SJCRH30 (cell line): ENCODE measurements around the gene HHAT. TPM values are rescaled to one million over a fixed set of nuclear protein-coding genes. Genes with fewer than 3 reads are reported as not detected.
"Not testable (repeated sequence)": the region's sequence is repeated elsewhere in the genome, so short reads cannot be mapped to it uniquely, and the experiment has no call there.

ENCODE experiments used
- DNase-seq, 2 experiments: peaks; one replicate each; pipeline ENCODE4 v3.0.0-alpha.2; 2015 to 2020
- H3K27ac ChIP-seq: fragments of 250-450 bp; sonication (Bioruptor Pico); 2 replicates; pipeline ENCODE4 v1.5.1; 2020; ENCODE audit warnings: mild to moderate bottlenecking, moderate library complexity
- H3K27me3 ChIP-seq: fragments of 250-450 bp; sonication (Bioruptor Pico); 2 replicates; pipeline ENCODE4 v1.5.1; 2020; ENCODE audit warnings: mild to moderate bottlenecking, moderate library complexity
- H3K36me3 ChIP-seq: fragments of 250-450 bp; sonication (Bioruptor Pico); 2 replicates; pipeline ENCODE4 v1.5.1; 2020; ENCODE audit warnings: mild to moderate bottlenecking, moderate library complexity
- H3K4me1 ChIP-seq: fragments of 250-450 bp; sonication (Bioruptor Pico); 2 replicates; pipeline ENCODE4 v1.5.1; 2020; ENCODE audit warnings: mild to moderate bottlenecking, moderate library complexity
- H3K4me3 ChIP-seq: fragments of 250-450 bp; sonication (Bioruptor Pico); 2 replicates; pipeline ENCODE4 v1.5.1; 2020; ENCODE audit warnings: mild to moderate bottlenecking, moderate library complexity
- H3K9me3 ChIP-seq: fragments of 250-450 bp; sonication (Bioruptor Pico); replicated peaks from 2 replicates; pipeline ENCODE4 v1.5.1; 2020; ENCODE audit warnings: mild to moderate bottlenecking, moderate library complexity
- total RNA-seq: library from RNA; depleted of rRNA; stranded (reverse); fragments of >200 nt; shearing (Covaris generic); gene quantifications from 2 replicates; pipeline ENCODE4 v1.2.3, GENCODE V29; 2014

HHAT gene
- total RNA-seq, 1 experiment from 2014 or later, result 5.1 TPM

- H3K36me3 ChIP-seq, H3K27ac ChIP-seq, DNase-seq, H3K4me1 ChIP-seq, H3K9me3 ChIP-seq, H3K27me3 ChIP-seq, H3K4me3 ChIP-seq: not testable (repeated sequence)
Measured at GRCh38 chr1:210354305-210354704, 25.6 kb downstream of the HHAT start.

GRCh38 chr1:210358626-210359025, 29.9 kb downstream of the HHAT start:
- Histone ChIP-seq H3K27ac (no peak overlapping the region), H3K36me3 (no peaks in the 10 kb centered on the region), H3K27me3 (0 out of 2 replicates have a peak, but pooled peaks cover 2% of the 10 kb centered on the region), H3K9me3 (no peaks in the 10 kb centered on the region), H3K4me1 (no peaks in the 10 kb centered on the region), H3K4me3 (no peak overlapping the region)
- no peak for DNase-seq

GRCh38 chr1:210359255-210359654, 30.6 kb downstream of the HHAT start:
- Histone ChIP-seq H3K9me3 (no peaks in the 10 kb centered on the region), H3K36me3 (no peaks in the 10 kb centered on the region), H3K4me3 (no peak overlapping the region), H3K4me1 (no peaks in the 10 kb centered on the region), H3K27me3 (0 out of 2 replicates have a peak, but pooled peaks cover 2% of the 10 kb centered on the region), H3K27ac (no peak overlapping the region)
- no peak for DNase-seq

GRCh38 chr1:210360852-210361477, 32.3 kb downstream of the HHAT start:
- DNase-seq, result peak in 1 of 2 experiments; percentile 66

GRCh38 chr1:210361665-210362064, 33.0 kb downstream of the HHAT start:
- Histone ChIP-seq H3K36me3 (no peaks in the 10 kb centered on the region), H3K4me1 (no peaks in the 10 kb centered on the region; the same call in 1 of the 2 replicates), H3K4me3 (no peak overlapping the region), H3K27ac (no peak overlapping the region), H3K27me3 (no peaks in the 10 kb centered on the region), H3K9me3 (no peaks in the 10 kb centered on the region)
- DNase-seq, result no peak

More at GRCh38 chr1:210360852-210361477, 32.3 kb downstream of the HHAT start:
- Histone ChIP-seq H3K9me3 (no peaks in the 10 kb centered on the region), H3K27ac (no peak overlapping the region), H3K4me3 (no peak overlapping the region), H3K4me1 (no peaks in the 10 kb centered on the region; the same call in 1 of the 2 replicates), H3K36me3 (no peaks in the 10 kb centered on the region), H3K27me3 (no peaks in the 10 kb centered on the region)

GRCh38 chr1:210362526-210362925, 33.8 kb downstream of the HHAT start:
- DNase-seq, result no peak
- H3K9me3 ChIP-seq, result no peaks in the 10 kb centered on the region
- H3K4me3 ChIP-seq, result no peak overlapping the region
- H3K4me1 ChIP-seq, result no peaks in the 10 kb centered on the region; the same call in 1 of the 2 replicates
- H3K27me3 ChIP-seq, result no peaks in the 10 kb centered on the region
- no peaks in the 10 kb centered on the region for H3K36me3 ChIP-seq
- no peak overlapping the region for H3K27ac ChIP-seq

GRCh38 chr1:210363119-210363518, 34.4 kb downstream of the HHAT start:
- DNase-seq, result peak; percentile 26 to 40
- Histone ChIP-seq H3K36me3 (no peaks in the 10 kb centered on the region), H3K4me3 (no peak overlapping the region), H3K27me3 (no peaks in the 10 kb centered on the region), H3K27ac (no peak overlapping the region), H3K9me3 (no peaks in the 10 kb centered on the region), H3K4me1 (no peaks in the 10 kb centered on the region; the same call in 1 of the 2 replicates)

- peak; percentile 17 to 55 for DNase-seq
- no peaks in the 10 kb centered on the region for H3K36me3 ChIP-seq
- no peaks in the 10 kb centered on the region for H3K9me3 ChIP-seq
- no peaks in the 10 kb centered on the region for H3K27me3 ChIP-seq
- no peak overlapping the region for H3K4me3 ChIP-seq
- no peak overlapping the region for H3K27ac ChIP-seq
- no peaks in the 10 kb centered on the region; the same call in 1 of the 2 replicates for H3K4me1 ChIP-seq
Measured at GRCh38 chr1:210364479-210364878, 35.8 kb downstream of the HHAT start.

GRCh38 chr1:210366767-210367166, 38.1 kb downstream of the HHAT start:
- no peak overlapping the region for H3K27ac ChIP-seq
- DNase-seq, result no peak
- H3K36me3 ChIP-seq, result no peaks in the 10 kb centered on the region
- H3K4me1 ChIP-seq, result no peaks in the 10 kb centered on the region; the same call in 1 of the 2 replicates
- no peaks in the 10 kb centered on the region for H3K9me3 ChIP-seq
- H3K27me3 ChIP-seq, result no peaks in the 10 kb centered on the region
- H3K4me3 ChIP-seq, result no peak overlapping the region

- Histone ChIP-seq H3K27me3 (no peaks in the 10 kb centered on the region), H3K36me3 (no peaks in the 10 kb centered on the region), H3K9me3 (no peaks in the 10 kb centered on the region), H3K27ac (no peak overlapping the region), H3K4me3 (no peak overlapping the region), H3K4me1 (no peaks in the 10 kb centered on the region; the same call in 1 of the 2 replicates)
- no peak for DNase-seq
Measured at GRCh38 chr1:210367566-210367965, 38.9 kb downstream of the HHAT start.

- no peaks in the 10 kb centered on the region for H3K27me3 ChIP-seq
- H3K36me3 ChIP-seq, result no peaks in the 10 kb centered on the region
- H3K27ac ChIP-seq, result no peak overlapping the region
- no peak for DNase-seq
- no peaks in the 10 kb centered on the region for H3K9me3 ChIP-seq
- H3K4me3 ChIP-seq, result no peak overlapping the region
- H3K4me1 ChIP-seq, result peaks cover 13% of the 10 kb centered on the region
Measured at GRCh38 chr1:210369425-210369824, 40.7 kb downstream of the HHAT start.

- Histone ChIP-seq H3K4me1 (peaks cover 13% of the 10 kb centered on the region), H3K27ac (no peak overlapping the region), H3K36me3 (no peaks in the 10 kb centered on the region), H3K27me3 (no peaks in the 10 kb centered on the region), H3K4me3 (no peak overlapping the region), H3K9me3 (no peaks in the 10 kb centered on the region)
- DNase-seq, result no peak
Measured at GRCh38 chr1:210371916-210372315, 43.2 kb downstream of the HHAT start.

GRCh38 chr1:210372491-210372890, 43.8 kb downstream of the HHAT start:
- Histone ChIP-seq H3K36me3 (no peaks in the 10 kb centered on the region), H3K4me1 (peaks cover 13% of the 10 kb centered on the region), H3K27ac (no peak overlapping the region), H3K9me3 (no peaks in the 10 kb centered on the region), H3K27me3 (no peaks in the 10 kb centered on the region), H3K4me3 (no peak overlapping the region)
- DNase-seq, result no peak

GRCh38 chr1:210372931-210373627, 44.4 kb downstream of the HHAT start:
- peak in 1 of 2 experiments; percentile 36 for DNase-seq
- H3K27me3 ChIP-seq, result no peaks in the 10 kb centered on the region
- no peaks in the 10 kb centered on the region for H3K36me3 ChIP-seq
- peaks cover 15% of the 10 kb centered on the region for H3K4me1 ChIP-seq
- peak overlapping the region; percentile 99; the same call in 1 of the 2 replicates for H3K27ac ChIP-seq
- H3K9me3 ChIP-seq, result no peaks in the 10 kb centered on the region
- H3K4me3 ChIP-seq, result no peak overlapping the region

- Histone ChIP-seq H3K36me3 (no peaks in the 10 kb centered on the region), H3K27me3 (no peaks in the 10 kb centered on the region), H3K9me3 (no peaks in the 10 kb centered on the region), H3K4me3 (no peak overlapping the region), H3K27ac (peak overlapping the region; percentile 99), H3K4me1 (peaks cover 18% of the 10 kb centered on the region)
- peak in 1 of 2 experiments; percentile 47 for DNase-seq
Measured at GRCh38 chr1:210373628-210373877, 44.9 kb downstream of the HHAT start.
